Thyroid gland (tissue), 4 donors: ENCODE results near the gene ARF5. TPM values are rescaled to one million over a fixed set of nuclear protein-coding genes. Genes with fewer than 3 reads are reported as not detected.

ENCODE experiments used
- DNase-seq, 2 donors: peaks; one replicate each; pipeline ENCODE4 v3.0.0-alpha.2; 2019
- H3K27ac ChIP-seq, 3 donors: fragments of 200-600 bp; sonication (generic); 1 replicate in 2 of 3; 2 replicates in 1 of 3; pipeline ENCODE4 v1.5.1; 2016 to 2019; ENCODE audit warnings: mild to moderate bottlenecking in 1 of 3, moderate library complexity in 1 of 3
- H3K27me3 ChIP-seq: fragments of 200-600 bp; sonication (generic); one replicate; pipeline ENCODE4 v1.5.1; 2019
- H3K36me3 ChIP-seq, 2 donors: fragments of 200-600 bp; sonication (generic); one replicate each; pipeline ENCODE4 v1.5.1; 2016 to 2019
- H3K4me1 ChIP-seq, 2 donors: fragments of 200-600 bp; sonication (generic); one replicate each; pipeline ENCODE4 v1.5.1; 2017 to 2019
- H3K4me3 ChIP-seq, 3 donors: fragments of 200-600 bp; sonication (generic); replicated peaks in 1 of 3; 1 replicate in 2 of 3; 2 replicates in 1 of 3; pipeline ENCODE4 v1.5.1; 2016; ENCODE audit warnings: mild to moderate bottlenecking in 1 of 3
- H3K9me3 ChIP-seq: fragments of 200-600 bp; sonication (generic); one replicate; pipeline ENCODE4 v1.5.1; 2017
- POLR2A ChIP-seq, 2 donors: fragments of 450-650 bp; IDR thresholded peaks; one replicate each; pipeline ENCODE4 v1.6.1; 2017; ENCODE audit warnings: antibody characterized with exemption in 2 of 2, mild to moderate bottlenecking in 2 of 2, moderate library complexity in 1 of 2
- WGBS, 2 donors: methylation state at CpG; one replicate each; pipeline ENCODE4 v1.1.5; 2017; 5-methylcytosine and 5-hydroxymethylcytosine counted together
- intact Hi-C: fragments of 100-400 bp; cut with DNase I; formaldehyde crosslinking; loops from one replicate; pipeline ENCODE4 v1.15.1; 2023
- total RNA-seq, 4 donors: library from RNA; depleted of rRNA; stranded (reverse); fragments of >200 nt; gene quantifications; one replicate each; pipeline ENCODE4 v1.2.3, GENCODE V29; 2016
- TF ChIP-seq, protein P1 (sequence below), 6 experiments: fragments of 200-600 bp in 3 of 6; fragments of 450-650 bp in 3 of 6; sonication (generic) in 3 of 6; IDR thresholded peaks; one replicate each; pipeline ENCODE4 v1.5.1; 2016 to 2019; ENCODE audit warnings: antibody characterized with exemption in 6 of 6, mild to moderate bottlenecking in 2 of 6, inconsistent platforms in 1 of 6, moderate library complexity in 1 of 6

Gene ARF5
- total RNA-seq, 4 donors from 2014 or later = 156 to 246 (median 178) TPM

DNA sequence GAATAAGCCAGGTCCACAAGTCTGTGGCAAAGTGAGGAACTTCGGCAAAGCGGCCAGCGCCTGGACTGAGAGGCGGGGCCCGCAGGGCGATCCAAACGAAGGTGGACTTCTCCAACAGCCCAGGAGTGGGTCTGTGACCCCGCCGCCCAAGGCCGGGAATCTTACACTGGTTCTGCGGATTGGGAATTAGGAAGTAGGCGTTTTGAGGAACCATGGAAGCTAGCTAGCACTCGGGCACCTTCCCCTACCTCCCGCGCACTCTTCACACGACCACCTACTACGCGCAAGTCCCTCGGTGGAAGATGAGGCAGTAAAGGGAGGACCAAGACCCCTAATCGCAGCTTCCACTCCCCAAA lies 570 bp upstream of the ARF5 start:
- Histone ChIP-seq H3K4me3 (peak overlapping the region; percentile 56 to 100 (median 98)), H3K27ac (peak overlapping the region; percentile 85 to 93 (median 91)), H3K36me3 (peaks cover 17 to 32% of the 10 kb centered on the region in 2 donors), H3K27me3 (no peaks in the 10 kb centered on the region), H3K4me1 (peaks cover 31 to 38% of the 10 kb centered on the region in 2 donors), H3K9me3 (no peaks in the 10 kb centered on the region)
- TF ChIP-seq, protein P1, sequence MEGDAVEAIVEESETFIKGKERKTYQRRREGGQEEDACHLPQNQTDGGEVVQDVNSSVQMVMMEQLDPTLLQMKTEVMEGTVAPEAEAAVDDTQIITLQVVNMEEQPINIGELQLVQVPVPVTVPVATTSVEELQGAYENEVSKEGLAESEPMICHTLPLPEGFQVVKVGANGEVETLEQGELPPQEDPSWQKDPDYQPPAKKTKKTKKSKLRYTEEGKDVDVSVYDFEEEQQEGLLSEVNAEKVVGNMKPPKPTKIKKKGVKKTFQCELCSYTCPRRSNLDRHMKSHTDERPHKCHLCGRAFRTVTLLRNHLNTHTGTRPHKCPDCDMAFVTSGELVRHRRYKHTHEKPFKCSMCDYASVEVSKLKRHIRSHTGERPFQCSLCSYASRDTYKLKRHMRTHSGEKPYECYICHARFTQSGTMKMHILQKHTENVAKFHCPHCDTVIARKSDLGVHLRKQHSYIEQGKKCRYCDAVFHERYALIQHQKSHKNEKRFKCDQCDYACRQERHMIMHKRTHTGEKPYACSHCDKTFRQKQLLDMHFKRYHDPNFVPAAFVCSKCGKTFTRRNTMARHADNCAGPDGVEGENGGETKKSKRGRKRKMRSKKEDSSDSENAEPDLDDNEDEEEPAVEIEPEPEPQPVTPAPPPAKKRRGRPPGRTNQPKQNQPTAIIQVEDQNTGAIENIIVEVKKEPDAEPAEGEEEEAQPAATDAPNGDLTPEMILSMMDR (IDR thresholded peaks at IDR 0.05) = no peak
- TF ChIP-seq POLR2A (IDR thresholded peaks at IDR 0.05) = no peak
- peak; percentile 22 to 26 for DNase-seq
- 53 to 55% methylated on average over 17 to 20 of the region's 20 CpGs for WGBS, 2 donors
- intact Hi-C loops = loop anchor here (5.0 kb wide), 2 partner anchors 65 to 195 kb away; partner anchors contain the start of genes SND1 and ZNF800

DNA sequence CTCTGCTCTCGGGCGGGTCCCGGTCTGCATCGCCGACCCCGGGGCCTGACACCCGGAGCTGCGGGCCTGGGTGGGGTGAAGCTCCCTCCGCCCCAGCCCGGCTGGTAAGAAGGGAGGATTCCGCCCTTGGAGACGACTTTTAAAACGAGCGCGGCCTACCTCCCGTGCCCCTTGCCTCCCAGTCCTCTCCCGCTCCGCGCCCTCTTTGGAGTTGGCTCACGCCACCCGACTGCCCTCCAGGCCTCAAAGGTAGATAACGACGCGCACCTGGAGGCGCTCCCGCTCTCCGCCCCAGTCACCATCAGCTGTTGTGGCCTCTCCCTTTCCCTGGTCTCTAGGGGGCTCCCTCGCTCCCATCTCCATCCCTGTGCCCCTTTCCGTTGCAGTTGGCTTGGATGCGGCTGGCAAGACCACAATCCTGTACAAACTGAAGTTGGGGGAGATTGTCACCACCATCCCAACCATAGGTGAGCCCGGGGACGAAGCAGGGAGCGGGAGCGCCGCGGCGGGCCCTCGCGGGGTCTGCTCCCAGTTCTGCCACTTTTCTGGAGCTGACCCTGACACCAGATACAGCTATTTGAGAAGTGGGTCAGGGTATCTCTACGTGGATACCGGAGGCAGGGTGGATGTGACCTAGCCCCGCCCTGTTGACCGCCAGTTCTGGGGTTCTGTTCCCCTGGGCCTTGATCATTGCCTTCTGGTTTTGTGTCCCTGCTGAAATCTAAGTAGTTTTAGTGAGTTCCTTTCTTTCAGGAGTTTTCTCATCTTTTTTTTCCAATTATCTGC lies 679 bp downstream of the ARF5 start:
- Histone ChIP-seq H3K27ac (peak overlapping the region; percentile 80 to 93 (median 85)), H3K27me3 (no peaks in the 10 kb centered on the region), H3K36me3 (peaks cover 16 to 27% of the 10 kb centered on the region in 2 donors), H3K9me3 (no peaks in the 10 kb centered on the region), H3K4me3 (peak overlapping the region; percentile 98 to 100 (median 99)), H3K4me1 (peaks cover 26 to 28% of the 10 kb centered on the region in 2 donors)
- intact Hi-C loops = loop anchor here (5.0 kb wide), 2 partner anchors 63 to 197 kb away; partner anchors contain the start of genes SND1 and ZNF800
- no peak for TF ChIP-seq POLR2A (IDR thresholded peaks at IDR 0.05)
- TF ChIP-seq, protein P1 (IDR thresholded peaks at IDR 0.05) = peak in 4 of 6 experiments; percentile 5 to 43 (median 30)
- peak; percentile 62 to 67 for DNase-seq
- 7% methylated on average over 25 to 27 of the region's 43 CpGs for WGBS, 2 donors

DNA sequence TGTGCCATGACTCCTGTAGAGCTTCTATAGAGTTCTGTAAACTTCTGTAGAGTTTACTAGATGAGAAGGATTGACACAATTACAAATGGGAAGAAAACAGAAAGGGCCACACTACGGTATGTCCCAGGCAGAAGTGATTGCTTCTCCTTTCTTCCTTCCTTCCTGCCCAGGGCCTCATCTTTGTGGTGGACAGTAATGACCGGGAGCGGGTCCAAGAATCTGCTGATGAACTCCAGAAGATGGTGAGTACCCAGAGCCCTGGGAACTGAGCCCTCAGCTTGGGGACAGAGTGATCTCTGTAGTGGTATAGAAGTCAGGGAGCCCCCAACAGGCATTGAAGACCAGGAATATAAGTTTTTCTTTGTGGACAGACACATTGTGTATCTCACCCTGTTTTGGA lies 1.7 kb downstream of the ARF5 start:
- peaks cover 16 to 27% of the 10 kb centered on the region in 2 donors for H3K36me3 ChIP-seq
- no peak for DNase-seq
- 76 to 77% methylated on average over 3 of the region's 3 CpGs for WGBS, 2 donors
- H3K9me3 ChIP-seq = no peaks in the 10 kb centered on the region
- H3K27ac ChIP-seq = no peak overlapping the region
- peaks cover 17 to 20% of the 10 kb centered on the region in 2 donors for H3K4me1 ChIP-seq
- no peak overlapping the region for H3K4me3 ChIP-seq
- no peaks in the 10 kb centered on the region for H3K27me3 ChIP-seq
- TF ChIP-seq, protein P1 (IDR thresholded peaks at IDR 0.05) = no peak
- intact Hi-C loops = loop anchor here (5.0 kb wide), 2 partner anchors 62 to 198 kb away; partner anchors contain the start of genes SND1 and ZNF800

DNA sequence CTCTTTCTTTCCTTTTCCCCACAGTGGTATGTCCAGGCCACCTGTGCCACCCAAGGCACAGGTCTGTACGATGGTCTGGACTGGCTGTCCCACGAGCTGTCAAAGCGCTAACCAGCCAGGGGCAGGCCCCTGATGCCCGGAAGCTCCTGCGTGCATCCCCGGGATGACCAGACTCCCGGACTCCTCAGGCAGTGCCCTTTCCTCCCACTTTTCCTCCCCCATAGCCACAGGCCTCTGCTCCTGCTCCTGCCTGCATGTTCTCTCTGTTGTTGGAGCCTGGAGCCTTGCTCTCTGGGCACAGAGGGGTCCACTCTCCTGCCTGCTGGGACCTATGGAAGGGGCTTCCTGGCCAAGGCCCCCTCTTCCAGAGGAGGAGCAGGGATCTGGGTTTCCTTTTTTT lies 3.0 kb downstream of the ARF5 start:
- DNase-seq = no peak
- H3K4me1 ChIP-seq = peaks cover 15 to 17% of the 10 kb centered on the region in 2 donors
- no peak overlapping the region for H3K4me3 ChIP-seq
- H3K9me3 ChIP-seq = no peaks in the 10 kb centered on the region
- H3K27me3 ChIP-seq = no peaks in the 10 kb centered on the region
- no peak overlapping the region for H3K27ac ChIP-seq
- peaks cover 16 to 27% of the 10 kb centered on the region in 2 donors for H3K36me3 ChIP-seq
- intact Hi-C loops = no loop called here
- TF ChIP-seq, protein P1 (IDR thresholded peaks at IDR 0.05) = no peak
- TF ChIP-seq POLR2A (IDR thresholded peaks at IDR 0.05) = no peak
- 93 to 96% methylated on average over 7 of the region's 7 CpGs for WGBS, 2 donors

DNA sequence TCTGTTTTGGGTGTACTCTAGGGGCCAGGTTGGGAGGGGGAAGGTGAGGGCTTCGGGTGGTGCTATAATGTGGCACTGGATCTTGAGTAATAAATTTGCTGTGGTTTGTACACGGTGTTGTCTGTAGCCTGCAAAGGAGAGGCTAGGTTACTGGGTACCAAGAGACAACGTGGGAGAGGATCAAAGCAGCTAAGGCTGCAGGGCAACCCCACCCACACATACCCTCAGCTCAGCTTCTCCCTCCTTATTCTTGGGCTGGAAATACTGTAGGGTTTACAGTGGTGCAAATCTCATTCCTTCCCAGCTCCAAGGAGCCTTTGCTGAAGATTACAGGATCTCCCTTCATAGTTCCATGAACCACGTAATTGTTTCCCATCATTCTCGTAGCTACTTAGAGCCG lies 3.4 kb downstream of the ARF5 start:
- TF ChIP-seq, protein P1 (IDR thresholded peaks at IDR 0.05) = no peak
- TF ChIP-seq POLR2A (IDR thresholded peaks at IDR 0.05) = no peak
- Histone ChIP-seq H3K4me3 (no peak overlapping the region), H3K27me3 (no peaks in the 10 kb centered on the region), H3K36me3 (peaks cover 16 to 27% of the 10 kb centered on the region in 2 donors), H3K9me3 (no peaks in the 10 kb centered on the region), H3K4me1 (peaks cover 15 to 17% of the 10 kb centered on the region in 2 donors), H3K27ac (no peak overlapping the region)
- 91 to 93% methylated on average over 6 of the region's 6 CpGs for WGBS, 2 donors
- intact Hi-C loops = no loop called here
- no peak for DNase-seq
